ENCODE measurements around the gene PRKAA1.

- TF ChIP-seq RCOR1 (IDR thresholded peaks at IDR 0.05; ENCODE audit: insufficient replicate concordance, low read length) (no peak), CTCF (conservative IDR thresholded peaks at IDR 0.05; ENCODE audit: low read depth, low read length) (no peak), CHD1 (IDR thresholded peaks at IDR 0.05; ENCODE audit: low read depth, low read length) (no peak), RAD21 (IDR thresholded peaks at IDR 0.05; ENCODE audit: low read length) (no peak), MAFK (IDR thresholded peaks at IDR 0.05; ENCODE audit: low read depth, low read length) (no peak), POLR2A (IDR thresholded peaks at IDR 0.05; ENCODE audit: low read depth, low read length) (no peak), RFX5 (IDR thresholded peaks at IDR 0.05; ENCODE audit: low read depth, low read length) (no peak)
Measured at GRCh38 chr5:40714001-40714400, 84.2 kb downstream of the PRKAA1 start.
